H1 (cell line): ENCODE measurements around the gene RERG. TPM values are rescaled to one million over a fixed set of nuclear protein-coding genes. Genes with fewer than 3 reads are reported as not detected.

Experiments
- CTCF ChIA-PET: fragments of 300-600 bp; sonication (Branson Sonifier 250); formaldehyde crosslinking; loops from one replicate; lab custom pipeline; 2021; ENCODE audit not compliant: partially characterized antibody; lab: Charles Lee
- POLR2A ChIA-PET: fragments of 300-600 bp; sonication (Branson Sonifier 250); formaldehyde crosslinking; loops from one replicate; lab custom pipeline; 2021; ENCODE audit warnings: inconsistent platforms; ENCODE audit not compliant: partially characterized antibody; lab: Charles Lee
- DNase-seq, 2 experiments: peaks; one replicate each; pipeline versions ENCODE4 v3.0.0 to v3.0.0-alpha.2; 2010 to 2022; ENCODE audit warnings: low spot score in 2 of 2, low read depth in 1 of 2, mixed read lengths in 1 of 2
- FAIRE-seq: peaks from 2 replicates; lab custom pipeline; 2011; peaks lifted over from hg19 to GRCh38; lab: Jason Lieb, UNC
- H2AFZ ChIP-seq: 2 replicates; pipeline ENCODE4 v1.8.1; 2012; ENCODE audit warnings: low read length, inconsistent platforms
- H2AK5ac ChIP-seq: 2 replicates; pipeline ENCODE4 v1.6.1; 2013; ENCODE audit warnings: low read depth, low read length
- H2BK120ac ChIP-seq: replicated peaks from 2 replicates; pipeline ENCODE3; 2013; ENCODE audit warnings: low read depth, low read length, inconsistent platforms
- H2BK12ac ChIP-seq: 2 replicates; pipeline ENCODE4 v1.6.1; 2013; ENCODE audit warnings: low read depth, low read length
- H2BK15ac ChIP-seq: 2 replicates; pipeline ENCODE4 v1.6.1; 2013; ENCODE audit warnings: low read length
- H2BK20ac ChIP-seq: 2 replicates; pipeline ENCODE4 v1.6.1; 2013; ENCODE audit warnings: low read length
- H2BK5ac ChIP-seq: 2 replicates; pipeline ENCODE4 v1.6.1; 2013; ENCODE audit warnings: low read depth, low read length
- H3K14ac ChIP-seq: 2 replicates; pipeline ENCODE4 v1.6.1; 2013; ENCODE audit warnings: inconsistent platforms; ENCODE audit not compliant: insufficient read length
- H3K18ac ChIP-seq: 2 replicates; pipeline ENCODE4 v1.6.1; 2013; ENCODE audit warnings: low read length; ENCODE audit errors: extremely low read depth
- H3K23ac ChIP-seq: 2 replicates; pipeline ENCODE4 v1.6.1; 2013; ENCODE audit warnings: inconsistent platforms; ENCODE audit not compliant: insufficient read length
- H3K23me2 ChIP-seq: 2 replicates; pipeline ENCODE4 v1.6.1; 2013; ENCODE audit warnings: low read depth, low read length
- H3K27ac ChIP-seq: 2 replicates; pipeline ENCODE4 v1.6.1; 2011; ENCODE audit warnings: low read depth, low read length, inconsistent platforms
- H3K27me3 ChIP-seq, 4 experiments: replicated peaks in 1 of 4; 1 replicate in 1 of 4; 2 replicates in 3 of 4; pipeline versions ENCODE4 v1.6.1 to v1.8.1; 2011 to 2013; ENCODE audit warnings: low read length in 3 of 4, mild to moderate bottlenecking in 3 of 4, inconsistent platforms in 2 of 4, mixed read lengths in 2 of 4, moderate library complexity in 1 of 4; ENCODE audit not compliant: control insufficient read depth in 3 of 4, insufficient read depth in 3 of 4; ENCODE audit errors: extremely low read depth in 1 of 4
- H3K36me3 ChIP-seq, 4 experiments: 2 replicates each; pipeline versions ENCODE4 v1.6.1 to v1.8.1; 2011 to 2013; ENCODE audit warnings: mild to moderate bottlenecking in 4 of 4, low read length in 3 of 4, moderate library complexity in 2 of 4, control low read depth in 1 of 4, inconsistent platforms in 1 of 4; ENCODE audit not compliant: insufficient read depth in 4 of 4, control insufficient read depth in 2 of 4
- H3K4ac ChIP-seq: replicated peaks from 2 replicates; pipeline ENCODE3; 2013; ENCODE audit warnings: low read length, low read depth, mixed read lengths, inconsistent platforms; ENCODE audit not compliant: insufficient read length
- H3K4me1 ChIP-seq, 4 experiments: replicated peaks in 1 of 4; 1 replicate in 1 of 4; 2 replicates in 3 of 4; pipeline versions ENCODE4 v1.6.1 to v1.8.1; 2011 to 2013; ENCODE audit warnings: low read length in 3 of 4, inconsistent platforms in 2 of 4, mixed read lengths in 1 of 4; ENCODE audit not compliant: insufficient read depth in 4 of 4, control insufficient read depth in 3 of 4
- H3K4me2 ChIP-seq, 2 experiments: 2 replicates each; pipeline versions ENCODE4 v1.6.1 to v1.8.1; 2011 to 2013; ENCODE audit warnings: low read depth in 2 of 2, low read length in 2 of 2, control low read depth in 1 of 2, inconsistent platforms in 1 of 2, mild to moderate bottlenecking in 1 of 2; ENCODE audit not compliant: insufficient read depth in 1 of 2
- H3K4me3 ChIP-seq, 4 experiments: fragments of 200-600, 300-600 bp in 1 of 4; sonication (generic), shearing (Covaris generic), sonication (Bioruptor Twin) in 1 of 4; 2 replicates each; pipeline versions ENCODE4 v1.5.1 to v1.8.1; 2011 to 2016; ENCODE audit warnings: low read length in 4 of 4, low read depth in 3 of 4, control low read depth in 2 of 4, inconsistent platforms in 2 of 4, mild to moderate bottlenecking in 2 of 4, mixed read lengths in 1 of 4, moderate library complexity in 1 of 4; ENCODE audit not compliant: insufficient read depth in 2 of 4; ENCODE audit errors: extremely low read depth in 1 of 4
- H3K56ac ChIP-seq: replicated peaks from 2 replicates; pipeline ENCODE3; 2013; ENCODE audit warnings: low read depth, mild to moderate bottlenecking, mixed read lengths, low read length, inconsistent platforms; ENCODE audit not compliant: insufficient read length
- H3K79me1 ChIP-seq: 2 replicates; pipeline ENCODE4 v1.6.1; 2013; ENCODE audit warnings: low read depth, low read length, control low read depth
- H3K79me2 ChIP-seq, 2 experiments: 2 replicates each; pipeline versions ENCODE4 v1.6.1 to v1.8.1; 2012 to 2013; ENCODE audit warnings: low read length in 2 of 2, mild to moderate bottlenecking in 2 of 2, inconsistent platforms in 1 of 2; ENCODE audit not compliant: insufficient read depth in 2 of 2, control insufficient read depth in 1 of 2
- H3K9ac ChIP-seq, 4 experiments: replicated peaks in 1 of 4; 1 replicate in 1 of 4; 2 replicates in 3 of 4; pipeline versions ENCODE4 v1.6.1 to v1.8.1; 2011 to 2013; ENCODE audit warnings: low read depth in 3 of 4, low read length in 3 of 4, control low read depth in 2 of 4, mild to moderate bottlenecking in 2 of 4, moderate library complexity in 2 of 4, inconsistent platforms in 1 of 4; ENCODE audit errors: extremely low read depth in 1 of 4
- H3K9me3 ChIP-seq, 2 experiments: 2 replicates each; pipeline versions ENCODE4 v1.6.1 to v1.8.1; 2012 to 2013; ENCODE audit warnings: mild to moderate bottlenecking in 2 of 2, moderate library complexity in 2 of 2, control low read depth in 1 of 2, inconsistent platforms in 1 of 2, low read depth in 1 of 2, low read length in 1 of 2, mixed read lengths in 1 of 2; ENCODE audit not compliant: insufficient read depth in 2 of 2
- H4K20me1 ChIP-seq, 2 experiments: replicated peaks in 1 of 2; 2 replicates each; pipeline versions ENCODE3 to v1.8.1; 2011 to 2013; ENCODE audit warnings: inconsistent platforms in 2 of 2, low read length in 2 of 2, mild to moderate bottlenecking in 1 of 2; ENCODE audit not compliant: insufficient read depth in 2 of 2, control insufficient read depth in 1 of 2
- H4K5ac ChIP-seq: 2 replicates; pipeline ENCODE4 v1.6.1; 2013; ENCODE audit warnings: low read length, low read depth, mixed read lengths, inconsistent platforms; ENCODE audit not compliant: insufficient read length
- H4K8ac ChIP-seq: 2 replicates; pipeline ENCODE4 v1.8.0; 2013; ENCODE audit warnings: mild to moderate bottlenecking, moderate library complexity, low read length, inconsistent platforms; ENCODE audit not compliant: insufficient read depth; ENCODE audit errors: extremely low read depth
- H4K91ac ChIP-seq: replicated peaks from 2 replicates; pipeline ENCODE3; 2013; ENCODE audit warnings: low read length, mixed read lengths, inconsistent platforms; ENCODE audit not compliant: insufficient read length
- ASH2L ChIP-seq: fragments of 200-600, 300-600 bp; sonication (generic); IDR thresholded peaks from one replicate; pipeline ENCODE4 v1.7.1; 2017; ENCODE audit warnings: low read length
- FOSL1 ChIP-seq: IDR thresholded peaks from 2 replicates; pipeline ENCODE4 v1.6.1; 2011; ENCODE audit warnings: mild to moderate bottlenecking, low read depth, low read length, moderate library complexity; ENCODE audit not compliant: insufficient read depth
- POLR2A ChIP-seq, 2 experiments: IDR thresholded peaks; 1 replicate in 1 of 2; 2 replicates in 1 of 2; pipeline ENCODE4 v1.6.1; 2011; ENCODE audit warnings: low read depth in 2 of 2, low read length in 2 of 2, mild to moderate bottlenecking in 2 of 2; ENCODE audit errors: control extremely low read depth in 1 of 2
- RAD21 ChIP-seq, 2 experiments: IDR thresholded peaks in 1 of 2; conservative IDR thresholded peaks in 1 of 2; 2 replicates each; pipeline ENCODE4 v1.6.1; 2011; ENCODE audit warnings: low read depth in 2 of 2, low read length in 2 of 2, improper control_type of control experiment in 1 of 2, inconsistent platforms in 1 of 2, mild to moderate bottlenecking in 1 of 2, moderate library complexity in 1 of 2
- SIN3A ChIP-seq, 2 experiments: IDR thresholded peaks in 1 of 2; conservative IDR thresholded peaks in 1 of 2; 2 replicates each; pipeline ENCODE4 v1.6.1; 2011 to 2012; ENCODE audit warnings: low read length in 2 of 2, improper control_type of control experiment in 1 of 2, low read depth in 1 of 2, mild to moderate bottlenecking in 1 of 2
- SUZ12 ChIP-seq: fragments of 200-600 bp; sonication (generic); IDR thresholded peaks from 2 replicates; pipeline ENCODE4 v1.6.1; 2012; ENCODE audit warnings: mild to moderate bottlenecking, inconsistent platforms, low read length, moderate library complexity, mixed read lengths
- TAF7 ChIP-seq: optimal IDR thresholded peaks from 2 replicates; pipeline ENCODE3; 2011; ENCODE audit warnings: low read depth, mild to moderate bottlenecking, inconsistent platforms, low read length, moderate library complexity, borderline replicate concordance
- TEAD4 ChIP-seq: IDR thresholded peaks from 2 replicates; pipeline ENCODE4 v1.6.1; 2012; ENCODE audit warnings: low read depth, low read length, inconsistent platforms, mixed read lengths
- WGBS, 2 experiments: shearing (Covaris generic) in 1 of 2; methylation state at CpG; one replicate each; pipeline versions ENCODE4 v1.1.6 to v1.1.7; 2013 to 2015; ENCODE audit warnings: low lambda C conversion rate in 2 of 2, mixed read lengths in 2 of 2, inconsistent platforms in 1 of 2, low coverage in 1 of 2, missing lambda C conversion rate in 1 of 2; ENCODE audit not compliant: insufficient replicate concordance in 2 of 2, insufficient coverage in 1 of 2, insufficient read length in 1 of 2; ENCODE audit errors: extremely low coverage in 1 of 2, missing lambda C conversion rate in 1 of 2; 5-methylcytosine and 5-hydroxymethylcytosine counted together
- polyA plus RNA-seq, 7 experiments: library from polyadenylated mRNA; depleted of rRNA in 3 of 7; stranded (reverse) in 5 of 7; unstranded in 2 of 7; fragments of >200 nt in 5 of 7; fragments of 200-250 nt in 2 of 7; gene quantifications; 1 replicate in 5 of 7; 2 replicates in 1 of 7; 4 replicates in 1 of 7; pipeline versions ENCODE4 v1.2.1 to v1.2.3, GENCODE V29; 2011 to 2013; ENCODE audit warnings: missing spikeins in 2 of 7, mixed read lengths in 2 of 7
- total RNA-seq: library from RNA; stranded (reverse); fragmentation: NEBNext Ultra II Directional; extraction: Animal tissue kit (Norgen Biotek cat#: 25700); gene quantifications from 2 replicates; pipeline ENCODE4 v1.2.1, GENCODE V29; 2021

RERG gene
- total and polyA plus RNA-seq, 2 of the 8 experiments (the other 6 are each of a cell fraction or from before 2014, with no cell fraction given), result 0.12 to 0.86 TPM

DNA sequence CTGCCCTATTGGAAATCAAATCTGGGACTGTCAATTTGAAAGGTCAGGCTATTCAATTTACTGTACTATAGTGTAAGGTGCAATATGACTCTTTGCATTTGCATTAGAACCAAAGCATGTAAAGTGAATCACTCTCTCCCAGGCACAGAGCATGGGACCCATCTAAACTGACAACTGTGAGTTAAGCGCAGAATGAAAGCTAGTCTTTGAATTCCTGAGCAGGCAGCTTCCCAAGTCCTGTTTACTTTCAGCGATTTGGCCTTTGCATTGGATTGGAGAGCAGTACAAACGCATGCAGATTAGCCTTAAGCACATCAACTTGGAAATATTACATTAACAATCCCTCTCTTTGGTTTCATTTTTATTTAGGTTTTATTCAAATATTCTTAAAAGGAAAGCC lies 74.6 kb downstream of the RERG start:
- no peak overlapping the region for H3K27ac ChIP-seq

More for the DNA sequence above, 74.6 kb downstream of the RERG start:
- H3K14ac ChIP-seq, result no peak overlapping the region
- H4K5ac ChIP-seq, result no peak overlapping the region
- H3K4me3 ChIP-seq, result no peak overlapping the region
- H3K4me1 ChIP-seq, result no peaks in the 10 kb centered on the region
- H2BK120ac ChIP-seq, result no peak overlapping the region
- FAIRE-seq, result no peak
- CTCF ChIA-PET, result interaction anchor here (0.6 to 1.6 kb wide), 4 partner anchors 88 to 380 kb away, joined by 3 read pairs; no protein-coding TSS in a partner anchor
- POLR2A ChIA-PET, result interaction anchor here (0.8 kb wide), 1 partner anchor 15 kb away, joined by 3 read pairs; no protein-coding TSS in a partner anchor
- no peak overlapping the region for H3K18ac ChIP-seq
- no peaks in the 10 kb centered on the region for H3K27me3 ChIP-seq
- H4K20me1 ChIP-seq, result no peaks in the 10 kb centered on the region
- no peak overlapping the region for H2AK5ac ChIP-seq
- no peak overlapping the region for H2BK15ac ChIP-seq
- H3K4ac ChIP-seq, result no peak overlapping the region
- DNase-seq, result no peak
- H4K91ac ChIP-seq, result no peak overlapping the region
- H3K23ac ChIP-seq, result no peak overlapping the region
- no peak overlapping the region for H3K9ac ChIP-seq
- 92% methylated on average over 3 of the region's 3 CpGs; no CpG with 5 or more reads in 1 of the 2 experiments for WGBS, 2 experiments
- no peak overlapping the region for H2BK20ac ChIP-seq
- no peak overlapping the region for H4K8ac ChIP-seq
- H2AFZ ChIP-seq, result no peak overlapping the region
- no peaks in the 10 kb centered on the region for H3K79me2 ChIP-seq
- H3K9me3 ChIP-seq, result no peaks in the 10 kb centered on the region
- H3K79me1 ChIP-seq, result no peaks in the 10 kb centered on the region
- no peak overlapping the region for H2BK12ac ChIP-seq
- no peak overlapping the region for H3K4me2 ChIP-seq
- TF ChIP-seq RAD21 (IDR thresholded peaks at IDR 0.05 in 1 of 2, conservative IDR thresholded peaks at IDR 0.05 in 1 of 2; ENCODE audit: low read depth in 2 of 2, low read length in 2 of 2), result no peak
- no peak for TF ChIP-seq TEAD4
- no peak for TF ChIP-seq TAF7
- no peak for TF ChIP-seq SUZ12
- no peak for TF ChIP-seq FOSL1
- no peak for TF ChIP-seq ASH2L
- TF ChIP-seq POLR2A (IDR thresholded peaks at IDR 0.05; ENCODE audit: control extremely low read depth in 1 of 2, low read depth in 2 of 2, low read length in 2 of 2), result no peak
- no peak for TF ChIP-seq SIN3A (conservative IDR thresholded peaks at IDR 0.05 in 1 of 2, IDR thresholded peaks at IDR 0.05 in 1 of 2; ENCODE audit: low read depth in 1 of 2, low read length in 2 of 2)
- TF ChIP-seq, all 59 proteins: peak for 0
- no peaks in the 10 kb centered on the region for H3K36me3 ChIP-seq
- H3K23me2 ChIP-seq, result no peaks in the 10 kb centered on the region
- H2BK5ac ChIP-seq, result no peak overlapping the region
- no peak overlapping the region for H3K56ac ChIP-seq
